Stimulated activated CD4-positive, alpha-beta T cell treated with anti-CD3 and anti-CD28 coated beads, TNF-alpha, amount 100 ng/mL, for 48 hours (primary cell): ENCODE data around the gene FERMT1.
"Not testable (repeated sequence)": the region's sequence is repeated elsewhere in the genome, so short reads cannot be mapped to it uniquely, and the experiment has no call there.

Experiments used
- DNase-seq, 3 donors: peaks; one replicate each; pipeline ENCODE4 v3.0.0-alpha.2; 2020; ENCODE audit warnings: low read depth in 3 of 3

FERMT1 gene

GRCh38 chr20:6115221-6115895 lies 7.5 kb downstream of the FERMT1 start:
- DNase-seq, result no peak

DNA sequence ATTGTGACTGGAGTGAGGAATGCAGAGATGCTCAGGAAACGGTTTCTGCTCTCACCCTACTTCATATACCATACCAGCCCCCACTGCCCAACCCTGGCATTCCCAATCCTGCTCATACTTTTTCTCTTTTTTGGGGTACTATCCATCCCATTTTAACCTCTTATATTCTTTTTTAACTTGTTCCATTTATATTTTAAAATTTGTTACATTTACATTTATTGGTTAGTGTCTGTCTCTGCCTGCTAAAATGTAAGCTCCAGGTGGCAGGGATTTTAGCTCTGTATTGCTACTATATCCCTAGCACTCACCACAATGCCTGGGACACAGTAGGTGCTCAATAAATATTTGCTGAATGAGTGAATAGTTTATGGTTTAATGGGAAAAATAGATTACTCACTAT lies 8.1 kb downstream of the FERMT1 start:
- no peak for DNase-seq

DNA sequence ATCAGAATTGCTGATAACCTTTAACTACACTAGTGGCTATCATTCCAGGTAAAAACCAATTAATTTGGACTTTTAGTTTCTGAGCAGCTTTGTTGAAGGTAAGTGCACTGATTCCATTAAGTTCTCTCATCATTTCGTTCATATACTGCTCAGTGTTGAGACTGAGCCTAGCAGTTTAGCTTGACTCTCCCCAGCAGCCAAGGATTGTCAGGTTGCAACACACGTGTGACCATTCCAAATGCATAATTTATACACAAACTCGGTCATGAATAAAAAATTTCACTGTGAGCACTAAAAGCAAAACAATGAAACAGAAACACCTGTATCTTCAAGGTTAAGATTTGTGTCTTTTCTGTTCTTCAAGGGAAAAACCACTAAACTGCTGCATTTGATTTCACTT lies 8.9 kb downstream of the FERMT1 start:
- DNase-seq, result no peak

GRCh38 chr20:6112965-6113364 lies 9.9 kb downstream of the FERMT1 start:
- DNase-seq, result not testable (repeated sequence)

- DNase-seq, result no peak
Observed at GRCh38 chr20:6108330-6108729, 14.5 kb downstream of the FERMT1 start.

- no peak for DNase-seq
Observed at GRCh38 chr20:6104493-6105188, 18.2 kb downstream of the FERMT1 start.

GRCh38 chr20:6103301-6103700 lies 19.5 kb downstream of the FERMT1 start:
- no peak for DNase-seq

DNA sequence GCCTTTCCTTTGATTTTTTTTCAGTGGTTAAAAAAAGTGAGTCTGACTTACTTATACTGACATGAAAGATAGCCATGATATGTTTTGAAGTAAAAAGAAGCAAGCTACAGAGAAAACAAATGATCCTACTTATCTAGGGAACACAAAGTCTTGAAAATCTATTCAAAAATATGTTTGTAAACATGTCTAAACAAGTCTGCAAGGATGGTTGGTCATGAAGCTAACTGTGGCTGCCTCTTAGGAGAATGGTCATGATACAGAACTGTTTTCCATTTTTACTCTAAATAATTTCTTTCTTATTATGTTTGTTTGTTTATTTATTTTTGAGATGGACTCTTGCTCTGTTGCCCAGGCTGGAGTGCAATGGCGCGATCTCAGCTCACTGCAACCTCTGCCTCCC lies 21.5 kb downstream of the FERMT1 start:
- DNase-seq, result no peak

GRCh38 chr20:6100246-6100645 lies 22.6 kb downstream of the FERMT1 start:
- DNase-seq, result no peak

DNA sequence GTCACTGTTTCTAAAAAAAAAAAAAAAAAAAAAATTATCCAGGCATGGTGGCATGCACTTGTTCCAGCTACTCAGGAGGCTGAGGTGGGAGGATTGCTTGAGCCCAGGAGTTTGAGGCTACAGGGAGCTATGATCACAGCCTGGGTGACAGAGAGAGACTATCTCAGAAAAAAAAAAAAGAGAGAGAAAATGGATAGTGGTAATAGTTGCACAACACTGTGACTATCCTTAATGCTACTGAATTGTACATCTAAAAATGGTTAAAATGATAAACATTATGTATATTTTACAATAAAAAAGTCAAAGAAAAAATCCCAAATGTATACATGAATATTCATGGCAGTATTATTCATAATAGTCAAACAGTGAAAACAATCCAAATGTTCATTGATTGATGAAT lies 23.0 kb downstream of the FERMT1 start:
- DNase-seq, result no peak

DNA sequence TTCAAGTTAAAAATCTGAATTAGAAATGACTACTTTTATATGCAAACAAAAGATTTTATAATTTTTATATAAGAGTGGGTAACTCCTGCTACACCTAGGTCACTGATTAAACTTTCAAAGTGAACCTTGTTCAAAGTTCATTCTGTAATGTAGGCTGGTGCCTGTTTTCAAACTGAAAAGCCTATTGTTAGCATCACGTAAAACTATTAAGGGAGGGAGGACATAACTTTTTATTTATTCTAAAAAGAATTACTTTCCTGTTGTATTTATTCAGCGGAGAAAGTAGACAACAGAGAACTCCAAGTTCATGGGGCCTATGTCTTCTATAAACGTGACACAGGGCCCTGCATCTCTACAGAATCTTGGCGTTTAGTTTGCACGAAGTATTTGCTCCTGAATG lies 27.4 kb downstream of the FERMT1 start:
- no peak for DNase-seq

DNA sequence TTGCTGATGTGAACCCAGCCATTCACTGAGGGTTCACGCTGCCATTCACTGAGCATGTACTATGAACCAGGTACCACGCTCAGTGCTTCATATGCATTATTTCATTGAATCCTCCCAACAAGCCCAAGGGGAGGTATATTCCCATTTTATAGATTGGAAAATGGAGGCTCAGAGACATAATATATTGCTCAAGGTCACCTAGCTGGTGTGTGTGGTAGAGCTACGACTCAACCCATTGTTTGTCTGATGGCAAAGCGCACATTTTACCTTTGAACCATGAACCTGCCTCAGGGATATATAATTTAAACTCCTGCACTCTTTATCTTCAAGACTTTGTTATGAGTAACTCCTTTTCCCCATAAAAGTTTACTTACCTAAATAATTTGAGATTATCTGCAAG lies 28.3 kb downstream of the FERMT1 start:
- DNase-seq, result no peak

DNA sequence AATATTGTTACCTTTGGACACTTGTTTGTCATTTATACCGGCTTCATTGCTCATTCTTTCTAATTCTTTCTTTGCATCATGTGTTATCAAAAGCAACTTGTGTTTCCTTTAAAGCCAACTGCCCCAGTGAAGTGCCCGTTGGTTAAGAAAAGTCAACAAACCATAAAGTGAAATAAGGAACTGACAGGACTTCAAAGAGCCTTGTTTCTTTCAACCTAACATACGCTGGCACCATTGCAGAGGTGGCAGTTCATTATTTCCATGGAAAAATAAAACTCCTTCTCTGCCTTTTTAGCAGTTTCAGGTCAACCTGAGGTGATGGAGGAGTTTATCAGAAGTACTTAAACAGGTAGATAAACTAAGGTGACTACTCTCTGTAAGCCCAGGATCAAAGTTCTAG lies 28.8 kb downstream of the FERMT1 start:
- DNase-seq, result no peak

- no peak for DNase-seq
Observed at GRCh38 chr20:6091661-6092060, 31.2 kb downstream of the FERMT1 start.

DNA sequence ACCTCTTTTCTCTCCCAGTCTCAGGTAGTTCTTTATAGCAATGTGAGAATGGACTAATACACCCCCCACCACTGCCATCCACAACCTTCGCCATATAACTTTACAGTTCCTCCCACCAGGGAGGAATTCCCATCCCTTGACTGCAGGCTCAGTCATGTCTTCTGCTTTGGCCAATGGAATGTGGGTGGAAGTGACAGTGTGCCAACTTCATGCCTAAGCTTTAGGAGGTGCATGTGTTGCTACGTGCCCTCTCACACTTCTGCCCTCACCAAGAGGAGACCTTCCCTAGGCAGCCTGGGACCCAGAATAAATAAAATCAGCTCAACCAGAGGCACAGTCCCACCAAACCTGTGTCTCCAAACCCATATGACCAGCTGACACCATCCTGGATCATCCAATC lies 36.0 kb downstream of the FERMT1 start:
- DNase-seq, result no peak

- DNase-seq, result no peak
Observed at GRCh38 chr20:6083926-6084325, 38.9 kb downstream of the FERMT1 start.

GRCh38 chr20:6081236-6081635 lies 41.6 kb downstream of the FERMT1 start:
- no peak for DNase-seq

- no peak for DNase-seq
Observed at GRCh38 chr20:6079016-6079415, 43.8 kb downstream of the FERMT1 start.

DNA sequence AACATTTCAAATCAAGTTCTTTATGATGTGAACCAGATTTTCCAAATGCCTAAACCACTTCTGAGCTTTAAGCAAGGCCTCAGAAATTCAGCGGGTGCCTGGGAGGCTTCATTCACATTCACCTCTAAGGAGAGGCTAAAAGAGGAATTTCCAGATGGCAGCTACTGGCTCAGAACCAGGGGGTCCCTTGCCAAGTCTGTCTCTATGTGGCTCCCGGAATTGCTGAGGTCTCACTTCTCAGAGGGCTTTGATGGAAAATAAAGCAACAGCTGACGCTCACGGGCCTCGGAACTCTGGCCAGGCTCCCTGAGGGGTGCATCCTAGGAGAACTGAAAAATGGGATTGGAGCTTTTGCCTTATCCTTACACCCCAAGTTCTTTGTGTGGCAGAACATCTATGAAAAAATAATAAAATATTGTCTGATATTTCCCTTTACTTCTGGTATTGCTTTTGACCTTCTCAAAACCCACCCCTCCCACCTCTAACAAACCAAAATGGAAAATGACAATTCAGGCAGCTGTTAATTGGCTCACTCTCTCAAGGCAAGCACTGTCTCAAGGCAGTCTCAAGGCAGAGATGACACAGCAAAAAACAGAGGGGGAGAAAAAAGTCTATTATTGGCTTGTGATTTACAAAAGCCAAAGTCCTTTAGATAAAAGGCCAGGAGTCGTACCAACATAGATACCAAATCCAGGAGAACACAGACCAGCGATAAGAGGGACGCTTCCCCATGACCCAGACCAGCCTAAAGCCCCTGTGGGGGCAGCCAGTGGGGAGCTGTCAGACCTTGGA lies 47.2 kb downstream of the FERMT1 start:
- no peak for DNase-seq

DNA sequence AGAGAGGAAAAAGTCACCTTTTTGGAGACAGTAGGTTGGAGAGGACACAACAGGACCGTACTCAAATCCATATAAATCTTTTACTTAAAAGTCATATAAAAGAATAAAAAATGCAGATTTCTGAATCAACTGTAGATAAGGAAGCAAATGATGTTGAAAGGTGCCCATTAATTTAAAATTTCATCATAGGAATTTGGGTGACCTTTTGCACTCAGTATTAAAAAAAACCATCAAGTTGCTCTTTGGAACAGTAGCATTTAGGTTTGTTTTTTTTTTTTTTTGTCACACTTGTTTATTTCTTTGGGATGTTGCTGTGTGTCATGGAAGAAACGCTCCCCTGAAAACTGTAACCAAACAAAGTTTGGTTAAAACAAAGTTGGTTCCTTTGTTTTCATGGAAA lies 48.0 kb downstream of the FERMT1 start:
- DNase-seq, result no peak

GRCh38 chr20:6074145-6074561 lies 48.7 kb downstream of the FERMT1 start:
- DNase-seq, result no peak

DNA sequence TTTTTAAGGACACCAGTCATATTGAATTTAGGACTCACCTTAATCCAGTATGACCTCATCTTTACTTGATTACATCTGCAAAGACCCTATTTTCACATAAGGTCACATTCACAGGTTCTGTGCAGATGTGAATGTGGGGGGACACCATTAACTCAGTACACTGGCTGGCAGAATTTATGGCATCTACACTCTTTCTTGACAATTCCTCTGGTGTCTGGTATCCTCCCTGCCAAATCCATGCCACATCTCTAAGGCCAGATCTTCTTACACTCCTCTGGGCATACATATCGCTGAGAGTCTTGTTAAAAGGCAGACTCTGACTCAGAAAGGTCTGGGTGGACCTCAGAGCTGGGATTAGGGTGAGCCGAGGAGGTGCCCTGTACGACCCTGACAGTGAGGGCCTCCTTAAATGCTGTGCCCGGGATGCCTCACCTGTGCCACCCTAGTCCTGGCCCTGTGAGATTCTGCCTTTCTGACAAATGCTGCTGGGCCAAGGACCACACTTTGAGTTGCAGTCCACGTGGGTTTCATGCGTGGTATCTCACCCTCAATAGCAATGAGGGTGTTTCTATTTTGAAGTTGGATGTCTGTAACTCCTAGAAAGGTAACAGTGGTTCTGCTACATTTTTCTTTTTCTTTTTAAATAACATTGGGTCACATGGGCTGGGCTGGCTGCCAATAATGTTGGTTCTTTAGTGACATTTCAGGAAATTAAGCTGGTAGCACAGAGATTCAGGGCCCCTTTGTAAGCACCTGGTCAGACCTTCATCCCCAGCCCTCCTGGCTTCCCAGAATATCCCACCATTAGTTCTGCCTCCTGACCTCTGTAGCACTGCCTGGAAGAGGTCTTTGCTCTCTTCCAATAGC lies 51.8 kb downstream of the FERMT1 start:
- no peak for DNase-seq
